UCSD-AML1 (cell line): Measurements from ENCODE around the gene GPC5.

ENCODE experiments used
- DNase-seq: peaks from one replicate; lab custom pipeline; 2025; ENCODE audit not compliant: unreplicated experiment; lab: John Stamatoyannopoulos, UW

Gene GPC5

GRCh38 chr13:91454666-91455065 is 56.2 kb downstream of the GPC5 start:
- no peak for DNase-seq

- no peak for DNase-seq
Measured at GRCh38 chr13:91456837-91457236, 58.4 kb downstream of the GPC5 start.

GRCh38 chr13:91459485-91459884 is 61.1 kb downstream of the GPC5 start:
- DNase-seq: no peak

- DNase-seq: no peak
Measured at GRCh38 chr13:91464336-91464735, 65.9 kb downstream of the GPC5 start.

GRCh38 chr13:91467236-91467635 is 68.8 kb downstream of the GPC5 start:
- DNase-seq: no peak

GRCh38 chr13:91468301-91468700 is 69.9 kb downstream of the GPC5 start:
- DNase-seq: no peak

GRCh38 chr13:91470084-91470621 is 71.7 kb downstream of the GPC5 start:
- DNase-seq: no peak

- DNase-seq: no peak
Measured at GRCh38 chr13:91470681-91471080, 72.3 kb downstream of the GPC5 start.

GRCh38 chr13:91482427-91482826 is 84.0 kb downstream of the GPC5 start:
- DNase-seq: no peak

- no peak for DNase-seq
Measured at GRCh38 chr13:91491980-91492379, 93.6 kb downstream of the GPC5 start.

- no peak for DNase-seq
Measured at GRCh38 chr13:91493442-91493841, 95.0 kb downstream of the GPC5 start.

GRCh38 chr13:91498298-91498697 is 99.9 kb downstream of the GPC5 start:
- DNase-seq: no peak

- DNase-seq: no peak
Measured at GRCh38 chr13:91504216-91504615, 105.8 kb downstream of the GPC5 start.

- DNase-seq: no peak
Measured at GRCh38 chr13:91506759-91507158, 108.3 kb downstream of the GPC5 start.

GRCh38 chr13:91510058-91510457 is 111.6 kb downstream of the GPC5 start:
- DNase-seq: no peak

GRCh38 chr13:91513790-91514189 is 115.4 kb downstream of the GPC5 start:
- no peak for DNase-seq

- no peak for DNase-seq
Measured at GRCh38 chr13:91516799-91517198, 118.4 kb downstream of the GPC5 start.

- no peak for DNase-seq
Measured at GRCh38 chr13:91520952-91521351, 122.5 kb downstream of the GPC5 start.

GRCh38 chr13:91523116-91523515 is 124.7 kb downstream of the GPC5 start:
- DNase-seq: no peak

- DNase-seq: no peak
Measured at GRCh38 chr13:91526543-91527033, 128.2 kb downstream of the GPC5 start.

GRCh38 chr13:91529739-91530482 is 131.5 kb downstream of the GPC5 start:
- DNase-seq: no peak

GRCh38 chr13:91531646-91532045 is 133.2 kb downstream of the GPC5 start:
- DNase-seq: no peak

GRCh38 chr13:91533354-91533753 is 134.9 kb downstream of the GPC5 start:
- no peak for DNase-seq
